Adrenal gland (tissue), 12 donors: ENCODE results near the gene HS6ST2. TPM values are rescaled to one million over a fixed set of nuclear protein-coding genes. Genes with fewer than 3 reads are reported as not detected.

Experiments
- DNase-seq, 7 donors: peaks; one replicate each; pipeline ENCODE4 v3.0.0-alpha.2; 2019 to 2020
- H3K27ac ChIP-seq, 5 donors: fragments of 200-600 bp; sonication (generic) in 4 of 5; 1 replicate in 3 of 5; 2 replicates in 2 of 5; pipeline versions ENCODE4 v1.5.1 to v1.8.0; 2016 to 2020; ENCODE audit warnings: mild to moderate bottlenecking in 1 of 5
- H3K27me3 ChIP-seq: fragments of 200-600 bp; 2 replicates; pipeline ENCODE4 v1.8.0; 2021
- H3K36me3 ChIP-seq, 2 donors: fragments of 200-600 bp; replicated peaks in 1 of 2; 1 replicate in 1 of 2; 2 replicates in 1 of 2; pipeline versions ENCODE4 v1.5.1 to v1.8.0; 2018 to 2022
- H3K4me1 ChIP-seq, 2 donors: fragments of 200-600 bp; replicated peaks in 1 of 2; 1 replicate in 1 of 2; 2 replicates in 1 of 2; pipeline versions ENCODE4 v1.5.1 to v1.8.0; 2018 to 2021
- H3K4me3 ChIP-seq, 4 donors: fragments of 200-600 bp; sonication (generic) in 3 of 4; one replicate each; pipeline ENCODE4 v1.5.1; 2016 to 2018
- H3K9me3 ChIP-seq, 3 donors: fragments of 200-600 bp; sonication (generic) in 1 of 3; replicated peaks in 1 of 3; 1 replicate in 2 of 3; 2 replicates in 1 of 3; pipeline versions ENCODE4 v1.5.1 to v1.8.0; 2016 to 2021
- CTCF ChIP-seq, 6 experiments: fragments of 450-650 bp in 4 of 6; fragments of 200-600 bp in 2 of 6; sonication (generic) in 1 of 6; IDR thresholded peaks; 1 replicate in 5 of 6; 2 replicates in 1 of 6; pipeline versions ENCODE4 v1.5.1 to v1.8.0; 2016 to 2021; ENCODE audit warnings: antibody characterized with exemption in 6 of 6, mild to moderate bottlenecking in 2 of 6, moderate library complexity in 1 of 6
- POLR2A ChIP-seq, 2 donors: fragments of 450-650 bp; IDR thresholded peaks; one replicate each; pipeline ENCODE4 v1.6.1; 2017; ENCODE audit warnings: antibody characterized with exemption in 2 of 2, mild to moderate bottlenecking in 2 of 2, moderate library complexity in 1 of 2
- WGBS, 4 donors: extraction: QIAGEN DNeasy Blood & Tissue Kit in 2 of 4; methylation state at CpG; one replicate each; pipeline versions ENCODE4 v1.1.5 to v1.1.7; 2013 to 2017; 5-methylcytosine and 5-hydroxymethylcytosine counted together
- intact Hi-C, 2 donors: fragments of 100-400 bp; cut with DNase I; formaldehyde crosslinking; loops; one replicate each; pipeline versions ENCODE4 v1.14.1 to v1.15.0; 2022 to 2023
- polyA plus RNA-seq, 3 donors: library from polyadenylated mRNA; stranded (reverse); fragments of 200-250 nt in 2 of 3; fragments of 350-450 nt in 1 of 3; fragmentation: Illumina TruSeq in 1 of 3; extraction: RNeasy Lipid Tissue Mini Kit (QIAGEN cat#74804) in 1 of 3; gene quantifications; one replicate each; pipeline ENCODE4 v1.2.3, GENCODE V29; 2013 to 2014
- total RNA-seq, 9 donors: library from RNA; depleted of rRNA in 4 of 9; stranded (reverse); fragments of >200 nt in 4 of 9; fragments of 120-200 nt in 1 of 9; fragmentation: NEBNext Ultra II Directional in 1 of 9; extraction: Animal tissue kit (Norgen Biotek cat#: 25700) in 1 of 9; gene quantifications; one replicate each; pipeline versions ENCODE4 v1.1.0 to v1.2.4, GENCODE V29; 2013 to 2023
- donor health status: healthy with polysubstance abuse.
- donor health status: Bipolar disorder and iron deficiency.
- donor health status: DM: yes; HTN: yes; CAD: no.
- donor health status: DM: no; HTN: no; CAD: no.
- donor health status: DM: no; HTN: no; CAD: no.
- donor health status: DM: yes; HTN: yes; CAD: no.

HS6ST2 gene
- total and polyA plus RNA-seq, 12 donors: 0.24 to 6.0 (median 1.3) TPM

- intact Hi-C loops: no loop called here
- peaks cover 19% of the 10 kb centered on the region for H3K27me3 ChIP-seq
- H3K36me3 ChIP-seq: no peaks in the 10 kb centered on the region
- no peak for DNase-seq
- 23 to 35% (median 27%) methylated on average over 3 of the region's 3 CpGs for WGBS, 4 donors
- TF ChIP-seq POLR2A (IDR thresholded peaks at IDR 0.05) (no peak), CTCF (IDR thresholded peaks at IDR 0.05) (peak in 1 of 6 experiments; percentile 18)
- no peaks in the 10 kb centered on the region for H3K9me3 ChIP-seq
- H3K27ac ChIP-seq: no peak overlapping the region
- no peaks in the 10 kb centered on the region for H3K4me1 ChIP-seq
- no peak overlapping the region for H3K4me3 ChIP-seq
Observed at GRCh38 chrX:132716006-132716405, 242.4 kb downstream of the HS6ST2 start.

- Histone ChIP-seq H3K9me3 (no peaks in the 10 kb centered on the region), H3K4me3 (no peak overlapping the region), H3K36me3 (no peaks in the 10 kb centered on the region), H3K4me1 (no peaks in the 10 kb centered on the region), H3K27me3 (peaks cover 19% of the 10 kb centered on the region), H3K27ac (no peak overlapping the region)
- intact Hi-C loops: no loop called here
- TF ChIP-seq CTCF (IDR thresholded peaks at IDR 0.05) (no peak), POLR2A (IDR thresholded peaks at IDR 0.05) (no peak)
- 70 to 92% (median 79%) methylated on average over 2 to 5 of the region's 5 CpGs for WGBS, 4 donors
- no peak for DNase-seq
Observed at GRCh38 chrX:132714913-132715312, 243.5 kb downstream of the HS6ST2 start.

- intact Hi-C loops: no loop called here
- TF ChIP-seq CTCF (IDR thresholded peaks at IDR 0.05) (no peak), POLR2A (IDR thresholded peaks at IDR 0.05) (no peak)
- DNase-seq: no peak
- no peaks in the 10 kb centered on the region for H3K36me3 ChIP-seq
- H3K27ac ChIP-seq: no peak overlapping the region
- H3K4me3 ChIP-seq: no peak overlapping the region
- no peaks in the 10 kb centered on the region for H3K9me3 ChIP-seq
- H3K27me3 ChIP-seq: peaks cover 19% of the 10 kb centered on the region
- H3K4me1 ChIP-seq: no peaks in the 10 kb centered on the region
Observed at GRCh38 chrX:132712350-132712749, 246.1 kb downstream of the HS6ST2 start.

- H3K9me3 ChIP-seq: no peaks in the 10 kb centered on the region
- no peak overlapping the region for H3K4me3 ChIP-seq
- DNase-seq: no peak
- H3K4me1 ChIP-seq: no peaks in the 10 kb centered on the region
- intact Hi-C loops: no loop called here
- no peaks in the 10 kb centered on the region for H3K36me3 ChIP-seq
- no peak for TF ChIP-seq POLR2A (IDR thresholded peaks at IDR 0.05)
- no peak for TF ChIP-seq CTCF (IDR thresholded peaks at IDR 0.05)
- H3K27me3 ChIP-seq: peaks cover 20% of the 10 kb centered on the region
- WGBS, 4 donors: 18 to 50% (median 39%) methylated on average over 1 of the region's 1 CpG
- H3K27ac ChIP-seq: no peak overlapping the region
Observed at GRCh38 chrX:132710656-132711155, 247.7 kb downstream of the HS6ST2 start.
